ENCODE measurements around the gene ETFRF1. TPM values are rescaled to one million over a fixed set of nuclear protein-coding genes. Genes with fewer than 3 reads are reported as not detected.

ETFRF1 gene
- total and polyA plus RNA-seq, 3 donors from 2014 or later: 47.6 to 84.9 (median 63.3) TPM

DNA sequence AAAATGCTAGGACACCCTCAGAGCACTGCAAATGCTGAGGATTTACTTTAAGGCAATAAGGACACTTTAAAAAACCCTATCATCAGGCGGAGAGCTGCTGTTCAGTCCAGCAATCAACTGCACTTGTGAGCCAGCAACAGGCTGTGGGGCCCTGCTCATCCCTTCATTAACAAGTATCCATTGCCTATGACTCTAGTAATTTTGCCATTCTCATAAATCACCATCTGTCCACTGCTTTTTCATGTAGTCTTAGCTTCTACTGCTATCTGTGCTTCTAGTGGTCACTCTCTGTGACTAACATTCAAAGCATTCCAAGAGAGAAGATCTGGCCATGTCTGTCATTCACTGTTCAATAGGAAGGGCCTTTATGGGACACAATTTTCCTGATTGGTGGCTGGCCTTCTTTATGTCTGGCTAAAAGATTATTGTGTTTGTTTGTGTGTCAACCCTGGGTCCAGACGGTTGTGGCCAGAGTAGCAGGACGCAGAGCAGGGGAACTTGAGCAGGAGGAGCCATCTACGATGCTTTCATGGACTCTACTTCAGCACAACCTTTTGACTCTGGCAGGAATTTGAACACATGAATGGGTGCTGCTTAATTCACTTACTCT is 59.3 kb downstream of the ETFRF1 start:
- no peaks in the 10 kb centered on the region for H3K36me3 ChIP-seq (ENCODE audit: low read depth, missing control alignments)
- 85 to 91% methylated on average over 3 to 4 of the region's 4 CpGs for WGBS, 2 donors
- intact Hi-C loops (cut with DNase I; ENCODE audit: low total_unique reads): no loop called here
- no peak overlapping the region for H3K27ac ChIP-seq
- H3K4me1 ChIP-seq: peaks cover 11% of the 10 kb centered on the region
- DNase-seq: no peak
- no peaks in the 10 kb centered on the region for H3K27me3 ChIP-seq
- no peak overlapping the region for H3K4me3 ChIP-seq
- no peak for TF ChIP-seq POLR2A (IDR thresholded peaks at IDR 0.05)
- TF ChIP-seq, protein P1, sequence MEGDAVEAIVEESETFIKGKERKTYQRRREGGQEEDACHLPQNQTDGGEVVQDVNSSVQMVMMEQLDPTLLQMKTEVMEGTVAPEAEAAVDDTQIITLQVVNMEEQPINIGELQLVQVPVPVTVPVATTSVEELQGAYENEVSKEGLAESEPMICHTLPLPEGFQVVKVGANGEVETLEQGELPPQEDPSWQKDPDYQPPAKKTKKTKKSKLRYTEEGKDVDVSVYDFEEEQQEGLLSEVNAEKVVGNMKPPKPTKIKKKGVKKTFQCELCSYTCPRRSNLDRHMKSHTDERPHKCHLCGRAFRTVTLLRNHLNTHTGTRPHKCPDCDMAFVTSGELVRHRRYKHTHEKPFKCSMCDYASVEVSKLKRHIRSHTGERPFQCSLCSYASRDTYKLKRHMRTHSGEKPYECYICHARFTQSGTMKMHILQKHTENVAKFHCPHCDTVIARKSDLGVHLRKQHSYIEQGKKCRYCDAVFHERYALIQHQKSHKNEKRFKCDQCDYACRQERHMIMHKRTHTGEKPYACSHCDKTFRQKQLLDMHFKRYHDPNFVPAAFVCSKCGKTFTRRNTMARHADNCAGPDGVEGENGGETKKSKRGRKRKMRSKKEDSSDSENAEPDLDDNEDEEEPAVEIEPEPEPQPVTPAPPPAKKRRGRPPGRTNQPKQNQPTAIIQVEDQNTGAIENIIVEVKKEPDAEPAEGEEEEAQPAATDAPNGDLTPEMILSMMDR (IDR thresholded peaks at IDR 0.05): no peak
- H3K9me3 ChIP-seq: no peaks in the 10 kb centered on the region

Other genes with a start within 250 kb of the ETFRF1 start
- gene BCAT1, start 246.1 kb upstream of the ETFRF1 start, total RNA-seq: 10 to 100 TPM; 34.7 to 44.2 TPM
- gene BCAT1, start 246.1 kb upstream of the ETFRF1 start, polyA plus RNA-seq (ENCODE audit: insufficient read depth, low read depth, low replicate concordance): 30.8 TPM
- gene DNAI7, start 77 bp upstream of the ETFRF1 start, total RNA-seq: 10 to 100 TPM; 10.1 to 21.0 TPM
- 22.6 TPM for gene DNAI7, start 77 bp upstream of the ETFRF1 start, polyA plus RNA-seq (ENCODE audit: insufficient read depth, low read depth, low replicate concordance)
- gene KRAS, start 55.7 kb downstream of the ETFRF1 start, total RNA-seq: 10 to 100 TPM; 20.3 to 22.1 TPM
- gene KRAS, start 55.7 kb downstream of the ETFRF1 start, polyA plus RNA-seq (ENCODE audit: insufficient read depth, low read depth, low replicate concordance): 13.3 TPM

Measured in testis (tissue), 3 donors.